ENCODE measurements around the gene OSBPL10.
"Not testable (repeated sequence)": the region's sequence is repeated elsewhere in the genome, so short reads cannot be mapped to it uniquely, and the experiment has no call there.

Gene OSBPL10

DNA sequence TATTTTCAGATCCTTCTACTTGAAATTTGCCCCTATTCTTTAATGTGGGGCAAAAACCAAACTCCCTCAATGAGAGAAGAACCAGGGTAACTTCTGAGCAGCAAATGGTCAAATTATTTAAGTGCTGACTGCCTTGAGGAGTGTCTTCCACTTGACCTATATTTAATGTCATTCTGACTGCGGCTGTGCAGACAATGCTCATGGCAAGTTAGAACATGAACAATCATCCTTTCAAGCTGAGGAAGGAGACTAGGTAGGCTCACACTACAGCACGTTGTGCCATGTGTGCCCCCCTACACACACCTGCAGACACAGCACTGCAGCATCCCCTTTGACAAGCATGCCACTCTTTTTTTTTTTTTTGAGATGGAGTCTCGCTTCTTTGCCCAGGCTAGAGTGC lies 98.2 kb downstream of the OSBPL10 start:
- DNase-seq, result no peak

DNA sequence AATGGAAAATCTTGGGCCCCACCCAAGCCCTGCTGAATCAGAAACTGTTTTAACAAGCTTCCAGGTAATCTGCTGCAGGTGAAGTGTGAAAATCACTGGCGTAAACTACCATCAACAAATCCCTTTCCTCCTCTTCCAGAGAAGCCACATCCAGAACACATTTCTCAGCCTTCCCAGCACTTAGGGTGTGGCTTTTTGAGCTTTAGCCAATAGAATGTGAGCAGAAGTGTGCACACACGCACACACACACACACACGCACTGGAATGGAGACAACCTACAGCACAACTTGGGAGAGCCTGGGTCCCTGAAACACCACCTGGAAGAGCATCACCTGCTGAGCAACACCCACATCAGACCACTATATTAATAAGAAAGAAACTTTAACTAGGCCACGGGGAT lies 98.6 kb downstream of the OSBPL10 start:
- DNase-seq, result no peak

DNA sequence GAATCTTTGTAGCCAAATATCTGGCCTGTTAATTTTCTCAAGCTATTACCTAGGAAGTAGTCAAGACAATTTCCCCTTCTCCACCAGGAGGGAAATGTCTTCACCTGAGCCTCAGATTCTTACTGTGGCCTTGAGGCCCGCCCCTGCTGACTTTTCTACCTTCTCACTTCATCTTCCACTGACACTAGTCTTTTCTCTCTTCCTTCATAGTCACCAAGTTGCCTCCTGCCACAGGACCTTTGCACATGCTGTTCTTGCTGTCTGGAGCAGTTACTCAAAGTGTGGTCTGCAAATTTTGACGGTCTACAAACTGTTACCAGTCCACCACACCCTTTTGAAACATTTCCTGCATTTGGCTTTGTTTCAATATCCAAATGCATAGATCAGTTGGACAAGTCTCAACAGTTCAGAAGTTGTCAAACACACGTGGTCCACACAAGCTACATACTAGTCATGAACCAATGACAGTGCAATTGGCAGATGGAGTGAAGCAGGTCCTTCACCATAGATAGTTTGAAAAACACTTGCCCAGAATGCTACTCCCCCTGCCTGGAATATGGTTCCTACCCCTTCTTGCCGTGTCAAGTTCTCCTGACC lies 100.5 kb downstream of the OSBPL10 start:
- no peak for DNase-seq

DNA sequence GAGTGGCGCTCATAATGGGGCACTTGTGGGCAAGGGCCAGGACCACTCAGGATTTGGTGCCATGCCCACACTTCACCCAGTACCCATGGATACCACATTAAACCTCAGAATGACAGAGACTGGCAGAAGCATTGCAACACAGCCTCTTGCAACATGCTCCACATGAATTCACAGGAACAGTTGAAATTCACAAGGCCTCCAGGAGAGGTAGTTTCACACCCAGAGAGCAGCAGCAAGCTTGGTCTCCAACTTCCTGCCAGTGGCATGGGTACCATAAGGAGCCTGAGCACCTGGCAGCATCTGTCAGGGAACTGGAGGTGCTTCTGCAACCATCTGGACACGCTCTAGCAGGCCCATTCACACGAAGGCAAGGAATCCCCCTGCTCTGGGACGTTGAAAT lies 101.0 kb downstream of the OSBPL10 start:
- DNase-seq, result no peak

DNA sequence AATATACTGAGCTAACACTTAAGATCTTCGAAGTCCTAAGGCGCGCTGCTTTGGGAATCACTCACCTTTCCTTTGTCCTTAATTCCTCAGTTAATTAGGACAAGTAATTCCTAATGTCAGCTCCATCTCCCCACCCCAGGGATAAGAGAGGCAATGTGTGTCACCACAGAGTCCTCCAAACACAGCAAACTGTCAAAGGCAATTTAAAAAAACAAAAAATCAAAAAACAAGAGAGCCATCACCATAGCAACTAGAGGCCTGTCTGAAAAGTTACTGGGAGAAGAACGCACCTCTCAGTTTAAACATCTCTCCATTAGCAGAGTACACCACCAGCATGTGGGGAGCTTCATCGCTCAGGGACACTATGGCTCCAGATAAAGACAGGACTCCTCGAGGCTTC lies 101.7 kb downstream of the OSBPL10 start:
- no peak for DNase-seq

DNA sequence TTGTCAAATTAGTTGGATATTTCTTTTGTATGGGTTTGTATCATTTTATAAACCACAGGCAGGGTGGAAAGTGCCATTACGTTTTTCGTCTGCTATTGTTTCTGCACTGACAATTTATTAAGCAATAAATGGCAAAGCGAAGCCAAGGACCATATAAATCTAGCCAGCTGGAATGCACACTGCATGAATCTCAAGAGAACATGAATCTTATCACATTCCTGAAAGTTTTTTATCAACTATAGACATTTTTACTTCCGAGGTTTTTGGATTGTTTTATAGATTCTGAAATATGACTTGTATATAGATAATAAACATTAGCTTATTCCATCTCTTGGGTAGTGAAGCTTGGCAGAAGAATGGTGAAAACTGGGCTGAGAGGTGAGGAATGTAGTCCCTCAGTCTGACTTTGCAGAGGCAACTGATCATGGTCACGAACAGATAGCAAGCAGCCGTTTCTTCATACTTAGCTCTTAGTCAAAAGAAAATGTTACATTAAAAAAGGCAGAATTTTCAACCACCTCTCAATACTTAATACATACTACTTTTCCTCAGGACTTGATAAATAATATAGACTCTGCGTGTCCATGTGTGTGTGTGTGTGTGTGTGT lies 102.7 kb downstream of the OSBPL10 start:
- no peak for DNase-seq

DNA sequence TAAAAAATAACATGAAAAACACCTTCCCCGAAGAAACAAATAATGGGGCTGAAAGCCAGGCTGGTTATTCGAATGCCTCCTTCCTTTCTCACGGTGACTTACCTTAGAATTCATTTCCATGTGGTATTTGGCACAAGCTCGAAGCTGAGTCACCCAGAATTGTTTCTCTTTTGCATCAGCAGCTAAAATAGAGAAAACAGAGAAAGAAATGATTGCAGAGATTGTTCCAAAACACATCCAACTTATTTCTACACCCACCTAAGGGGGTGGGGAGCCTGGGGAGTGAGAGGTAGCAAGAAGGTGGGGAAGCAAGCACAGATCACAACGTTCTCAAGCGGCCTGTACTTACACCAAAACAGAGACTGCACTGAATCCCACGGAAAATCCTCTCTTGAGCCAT lies 104.7 kb downstream of the OSBPL10 start:
- no peak for DNase-seq

DNA sequence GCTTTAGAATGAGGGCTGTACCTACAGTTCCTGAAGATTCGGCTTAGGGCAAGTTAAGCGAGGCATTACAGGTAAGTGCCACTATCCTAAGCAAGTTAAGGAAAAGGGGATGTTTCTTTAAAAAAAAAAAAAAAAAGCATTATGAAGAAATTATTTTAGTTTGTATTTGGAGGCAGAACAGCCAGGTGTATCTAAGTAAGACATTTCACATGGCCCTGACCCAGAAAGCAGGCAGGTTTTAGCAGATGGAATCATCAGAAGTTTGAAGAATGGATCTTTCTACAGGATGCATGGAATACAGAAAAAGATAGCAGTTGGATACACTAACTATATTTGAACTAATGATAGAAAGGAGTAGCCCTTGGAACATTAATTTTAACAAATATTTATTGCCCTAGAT lies 105.6 kb downstream of the OSBPL10 start:
- no peak for DNase-seq

DNA sequence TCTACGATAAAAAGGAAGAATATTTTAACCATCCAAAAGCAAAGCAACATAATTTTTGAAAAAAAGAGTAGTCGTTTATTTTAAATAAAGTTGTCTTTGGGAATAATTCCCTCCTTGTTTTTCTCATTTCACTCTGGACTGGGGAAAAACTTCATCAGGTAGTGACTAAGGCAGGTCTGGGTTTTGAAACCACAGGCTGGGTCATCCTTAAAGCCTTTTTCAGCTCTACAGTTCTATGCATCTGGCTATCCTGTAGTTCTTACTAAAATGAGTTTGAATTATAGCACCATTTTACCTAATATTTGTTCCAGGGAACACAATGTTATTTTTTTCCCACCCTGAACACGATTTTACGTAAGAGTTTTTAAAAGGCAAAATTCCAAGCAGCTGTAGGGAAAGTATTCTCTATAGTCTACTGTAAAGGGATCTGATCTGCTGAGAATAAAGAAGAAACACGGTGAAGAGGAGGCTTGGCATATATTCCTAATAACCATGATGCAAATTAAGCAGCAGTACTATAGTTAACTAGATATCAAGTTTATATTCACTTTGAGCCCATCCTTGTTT lies 107.7 kb downstream of the OSBPL10 start:
- no peak for DNase-seq

DNA sequence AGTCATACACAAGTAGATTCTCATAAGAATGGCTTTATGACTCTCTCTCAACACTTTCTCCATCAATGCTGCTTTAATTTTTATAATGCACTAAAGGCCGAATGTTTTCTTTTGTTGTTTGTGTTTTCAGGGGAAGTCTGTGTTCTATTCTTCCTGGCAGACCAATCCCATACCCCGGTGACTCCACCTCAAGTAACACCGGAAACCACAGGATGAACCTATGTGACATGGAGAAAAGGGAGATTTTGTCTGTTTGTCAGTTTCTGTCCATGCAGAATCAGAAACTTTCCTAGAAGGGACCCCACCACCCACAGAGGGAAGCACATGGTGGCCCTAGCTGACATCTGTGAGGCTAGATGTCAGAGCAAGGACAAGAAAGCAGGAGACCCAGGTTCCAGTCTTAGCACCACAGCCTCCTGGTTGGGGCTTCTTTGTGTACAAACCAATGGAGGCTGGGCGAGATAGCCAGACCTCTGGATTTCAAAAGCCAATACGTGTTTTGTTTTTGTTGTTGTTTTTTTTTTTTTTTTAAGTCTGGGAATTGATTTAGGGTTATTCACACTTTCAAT lies 109.0 kb downstream of the OSBPL10 start:
- DNase-seq, result no peak

DNA sequence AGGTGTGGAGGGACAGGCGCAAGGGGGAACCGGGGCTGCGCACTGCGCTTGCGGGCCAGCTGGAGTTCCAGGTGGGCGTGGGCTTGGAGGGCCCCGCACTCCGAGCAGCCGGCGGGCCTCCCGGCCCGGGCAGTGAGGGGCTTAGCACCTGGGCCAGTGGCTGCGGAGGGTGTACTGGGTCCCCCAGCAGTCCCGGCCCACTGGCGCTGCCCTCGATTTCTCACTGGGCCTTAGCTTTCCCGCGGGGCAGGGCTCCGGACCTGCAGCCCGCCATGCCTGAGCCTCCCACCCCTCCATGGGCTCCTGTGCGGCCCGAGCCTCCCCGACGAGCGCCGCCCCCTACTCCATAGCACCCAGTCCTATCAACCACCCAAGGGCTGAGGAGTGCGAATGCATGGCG lies 111.0 kb downstream of the OSBPL10 start:
- peak; percentile 9 for DNase-seq

DNA sequence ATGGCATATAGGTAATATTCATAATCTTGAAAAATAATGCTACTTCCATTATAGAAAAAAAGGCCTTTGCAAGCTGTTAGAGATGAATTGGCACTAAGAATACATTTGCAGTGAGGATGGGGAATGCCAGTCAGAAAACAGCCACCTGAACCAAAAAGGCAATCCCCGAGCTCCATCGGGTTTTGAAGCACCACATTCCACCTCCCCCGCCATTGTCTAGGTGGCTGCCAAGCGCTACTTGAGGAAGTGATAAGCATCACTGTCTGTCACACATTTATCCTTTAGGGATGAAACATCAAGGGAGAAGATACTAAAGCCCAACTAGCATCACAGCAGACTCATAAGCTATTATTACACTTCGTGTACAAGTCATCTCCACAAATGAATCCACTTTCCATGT lies 112.8 kb downstream of the OSBPL10 start:
- DNase-seq, result no peak

DNA sequence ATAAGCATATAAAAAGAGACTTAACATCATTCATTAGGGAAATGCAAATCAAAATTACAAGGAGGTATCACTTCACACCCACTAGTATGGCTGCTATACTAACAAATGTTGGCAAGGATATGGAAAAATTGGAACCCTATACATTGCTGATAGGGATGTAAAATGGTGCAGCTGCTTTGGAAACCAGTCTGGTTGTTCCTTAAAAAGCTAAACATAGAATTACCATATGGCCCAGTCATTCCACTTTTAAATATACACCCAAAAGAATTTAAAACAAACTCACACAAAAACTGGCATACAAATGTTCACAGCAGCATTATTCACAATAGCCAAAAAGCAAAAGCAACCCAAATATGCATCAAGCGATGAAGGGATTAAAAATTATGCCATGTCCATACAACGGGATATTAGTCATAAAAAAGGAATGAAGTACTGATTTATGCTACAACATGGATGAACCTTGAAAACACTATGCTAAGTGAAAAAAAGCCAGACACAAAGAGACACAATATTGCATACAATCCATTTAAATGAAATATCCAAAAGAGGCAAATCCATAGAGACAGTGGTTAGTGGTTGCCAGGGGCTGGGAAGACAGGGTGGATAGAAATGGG lies 118.3 kb downstream of the OSBPL10 start:
- DNase-seq, result no peak

DNA sequence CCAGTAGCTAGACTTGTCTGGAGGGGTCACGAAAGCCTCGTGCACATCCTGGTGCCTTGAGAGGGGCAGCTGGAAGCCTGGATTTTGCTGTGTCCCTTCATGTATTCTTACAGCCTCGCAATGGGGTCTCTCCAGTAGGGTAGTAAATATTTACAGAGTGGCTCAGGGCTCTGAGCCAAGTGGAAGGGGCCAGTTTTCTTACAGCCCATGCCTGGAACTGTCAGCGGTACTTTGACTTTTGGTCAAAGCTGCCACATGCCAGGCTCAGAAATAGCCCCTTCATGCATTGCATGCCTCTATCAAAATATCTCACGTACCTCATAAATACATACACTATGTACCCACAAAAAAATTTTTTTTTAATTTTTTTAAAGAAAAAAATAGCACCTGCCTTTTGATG lies 119.2 kb downstream of the OSBPL10 start:
- no peak for DNase-seq

DNA sequence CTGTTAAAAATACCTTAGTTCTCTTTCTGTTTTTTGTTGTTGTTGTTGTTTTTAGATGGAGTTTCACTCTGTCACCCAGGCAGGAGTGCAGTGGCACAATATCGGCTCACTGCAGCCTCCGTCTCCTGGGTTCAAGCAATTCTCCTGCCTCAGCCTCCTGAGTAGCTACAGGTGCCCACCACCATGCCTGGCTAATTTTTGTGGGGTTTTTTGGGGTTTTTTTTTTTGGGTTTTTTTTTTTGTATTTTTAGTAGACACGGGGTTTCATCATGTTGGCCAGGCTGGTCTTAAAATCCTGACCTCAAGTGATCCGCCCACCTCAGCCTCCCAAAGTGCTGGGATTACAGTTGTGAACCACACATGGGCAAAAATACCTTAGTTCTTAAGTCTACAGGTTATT lies 120.4 kb downstream of the OSBPL10 start:
- DNase-seq, result not testable (repeated sequence)

DNA sequence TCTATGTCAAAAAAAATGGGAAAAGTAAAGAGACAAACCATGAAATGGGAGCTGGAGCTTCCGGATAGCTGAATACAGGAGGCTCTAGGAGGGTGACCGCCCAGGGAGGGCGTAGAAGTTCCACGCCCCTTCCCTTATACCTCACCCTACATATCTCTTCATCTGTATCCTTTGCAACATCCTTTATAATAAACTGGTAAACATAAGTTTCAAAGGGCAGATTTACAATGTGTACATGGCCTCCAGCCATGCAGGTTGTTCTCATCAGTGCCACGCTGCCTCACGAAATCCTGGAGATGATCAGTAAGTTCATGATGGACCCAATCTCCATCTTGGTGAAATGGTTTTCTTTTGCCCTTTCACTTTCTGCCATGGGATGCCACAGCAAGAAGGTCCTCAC lies 121.8 kb downstream of the OSBPL10 start:
- no peak for DNase-seq

DNA sequence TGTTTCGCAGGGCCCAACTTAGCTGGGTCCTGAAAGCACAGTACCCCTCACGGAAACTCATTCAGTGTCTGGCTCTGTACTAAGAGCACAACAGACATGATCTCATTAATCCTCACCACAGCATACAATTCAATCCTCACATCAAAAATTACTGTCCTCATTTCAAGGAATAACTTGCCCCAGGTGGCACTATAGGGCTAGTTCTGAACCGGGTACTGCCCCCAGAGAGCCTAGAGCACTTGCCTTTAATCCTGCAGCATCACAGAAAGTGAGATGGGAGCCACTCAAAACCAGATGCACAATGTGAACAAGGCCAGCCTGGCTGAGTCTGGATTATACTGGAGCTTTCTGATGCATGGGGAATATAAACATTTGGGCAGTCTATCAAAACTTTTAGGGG lies 122.6 kb downstream of the OSBPL10 start:
- no peak for DNase-seq

DNA sequence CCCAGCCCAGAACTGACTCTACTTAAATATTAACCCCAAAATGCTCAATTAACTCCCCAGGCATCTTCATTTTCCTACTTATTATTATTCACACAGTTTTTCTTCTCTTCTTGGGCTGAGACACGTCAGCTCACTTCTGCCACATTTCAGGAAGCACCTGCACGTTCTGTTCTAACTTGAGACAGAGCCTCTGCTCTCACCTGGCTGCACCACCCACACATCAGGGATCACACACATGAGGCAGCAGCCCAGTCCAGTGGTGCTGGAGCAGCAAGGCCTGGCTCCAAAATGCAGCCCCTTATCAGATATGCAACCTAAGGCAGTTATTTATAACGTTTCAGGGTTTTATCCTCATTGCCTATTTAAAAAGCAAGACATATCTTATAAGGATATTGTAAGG lies 127.5 kb downstream of the OSBPL10 start:
- DNase-seq, result no peak

DNA sequence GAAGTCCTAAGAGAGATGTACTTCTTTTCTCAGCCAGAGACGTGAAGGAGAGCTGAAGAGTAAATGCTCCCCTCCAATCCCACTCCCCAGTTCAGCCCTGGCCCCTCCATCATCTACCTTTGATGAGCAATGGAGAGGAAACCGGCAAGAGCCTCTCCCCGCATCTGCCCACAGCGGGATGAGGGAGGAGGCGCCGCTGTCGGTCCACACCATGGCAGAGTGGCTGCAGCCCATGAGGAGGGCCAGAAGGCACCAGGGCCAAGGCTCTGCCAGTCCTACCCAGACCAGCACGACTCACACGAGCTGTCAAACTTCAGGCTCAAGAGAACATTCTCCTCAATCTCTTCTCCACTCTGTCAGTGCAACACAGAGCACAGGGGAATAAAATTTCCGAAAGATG lies 129.8 kb downstream of the OSBPL10 start:
- DNase-seq, result peak; percentile 8

DNA sequence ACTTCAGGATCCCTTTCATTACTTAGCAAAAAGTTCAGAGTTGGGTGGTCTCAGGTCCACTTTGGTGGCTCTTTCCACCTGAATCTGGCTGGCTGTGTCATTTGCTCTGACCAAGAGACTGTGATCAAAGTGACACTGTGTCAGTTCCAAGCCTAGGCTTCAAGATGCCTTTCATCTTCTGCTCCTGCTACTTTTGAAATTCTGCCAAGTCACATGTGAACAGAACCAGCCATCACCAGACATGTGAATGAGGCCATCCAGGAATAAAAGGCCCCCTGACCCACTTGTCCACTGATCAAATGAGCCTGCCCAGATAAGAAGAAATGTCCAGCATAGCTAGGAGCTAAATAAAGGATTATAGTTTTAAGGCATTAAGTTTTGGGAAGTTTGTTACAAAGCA lies 132.2 kb downstream of the OSBPL10 start:
- DNase-seq, result no peak

DNA sequence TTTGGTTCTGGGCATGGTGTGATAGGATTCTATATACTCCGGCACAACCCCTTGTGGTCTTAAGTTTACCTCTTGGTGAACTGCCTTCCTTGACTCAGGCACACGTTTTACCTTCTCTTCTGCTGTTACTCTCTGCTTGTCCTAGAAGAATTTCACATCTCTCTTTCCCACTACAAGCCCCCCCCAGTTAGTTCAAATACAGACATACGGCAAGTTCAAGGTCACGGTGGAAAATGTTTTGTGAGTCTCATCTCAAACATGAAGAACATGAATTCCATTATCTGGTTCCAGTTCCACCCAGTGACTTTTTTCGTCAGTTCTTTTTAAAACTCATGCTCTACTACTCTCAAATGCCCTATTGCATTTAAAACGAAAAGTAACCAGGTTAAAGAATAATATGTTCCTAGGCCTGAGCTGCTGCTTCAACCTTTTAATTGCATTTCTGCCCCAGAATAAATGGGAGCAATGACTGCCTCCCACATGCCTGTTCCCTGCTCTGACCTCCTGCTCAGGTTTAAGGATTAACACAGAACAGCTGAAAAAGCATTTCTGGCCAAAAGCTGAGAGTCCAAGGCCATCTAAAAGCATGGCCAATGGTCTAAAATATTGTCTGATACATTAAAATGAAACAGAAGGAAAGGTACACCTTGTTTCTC lies 132.8 kb downstream of the OSBPL10 start:
- no peak for DNase-seq

DNA sequence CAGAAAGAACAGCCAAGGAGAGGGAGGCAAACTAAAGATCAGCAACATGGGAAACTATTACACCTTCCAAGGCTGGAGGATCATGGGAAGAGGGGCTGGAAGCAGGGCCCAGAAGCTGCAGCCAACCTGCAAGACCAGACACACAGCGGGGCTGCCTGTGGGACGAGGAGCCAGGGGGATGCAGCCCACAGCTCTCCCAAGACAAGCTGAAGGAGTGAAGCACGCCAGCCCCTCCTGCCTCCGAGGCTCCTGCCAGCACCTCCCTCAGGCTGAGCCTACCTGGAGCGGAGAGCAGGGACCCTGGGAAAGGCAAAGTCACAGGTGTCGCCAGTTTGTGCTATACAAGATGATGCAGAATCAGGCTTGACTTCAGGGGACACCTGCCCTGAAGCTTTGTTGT lies 133.3 kb downstream of the OSBPL10 start:
- no peak for DNase-seq

DNA sequence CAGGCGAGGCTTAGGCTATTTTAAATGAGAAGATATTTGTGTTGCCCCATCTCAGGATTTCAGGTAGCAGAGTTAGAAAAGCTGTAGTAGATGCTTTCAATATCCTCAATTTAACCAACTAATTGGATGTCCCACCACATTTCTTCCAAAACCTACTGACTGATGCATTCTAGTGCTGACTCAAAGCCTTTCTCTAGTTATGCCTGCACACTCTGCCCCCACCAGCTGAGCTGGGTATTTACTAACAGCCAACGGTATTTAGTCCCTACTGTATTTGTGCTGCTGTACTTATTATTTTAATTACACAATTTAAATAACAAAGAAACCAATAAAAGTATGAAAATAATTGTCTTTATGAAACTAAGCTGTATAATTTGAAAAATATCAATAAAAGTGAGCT lies 139.5 kb downstream of the OSBPL10 start:
- no peak for DNase-seq

DNA sequence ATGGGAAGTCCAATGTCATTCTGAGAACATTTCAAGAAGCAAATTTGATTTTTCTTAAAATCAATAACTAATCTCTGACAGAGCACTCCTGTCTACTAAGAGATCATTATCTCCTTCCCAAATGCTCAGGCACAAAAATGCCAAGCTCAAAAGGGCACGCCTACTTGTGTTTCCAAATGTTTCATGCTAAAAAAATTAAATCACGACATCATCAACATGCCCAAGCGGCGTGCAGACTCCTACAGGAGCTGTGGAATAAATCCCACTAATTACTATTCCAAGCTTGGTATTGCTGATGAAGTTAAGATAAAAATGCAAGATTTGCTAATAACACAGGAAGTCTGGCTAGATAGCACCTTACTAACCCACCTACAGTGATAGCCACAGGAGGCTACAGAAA lies 140.8 kb downstream of the OSBPL10 start:
- no peak for DNase-seq

Data from activated gamma-delta T cell (primary cell).